GM18907 (cell line): ENCODE results near the gene THAP4.
"Not testable (repeated sequence)": the region's sequence is repeated elsewhere in the genome, so short reads cannot be mapped to it uniquely, and the experiment has no call there.

Source experiments
- ATAC-seq: cut with Tn5 transposase; IDR thresholded peaks from one replicate; pipeline ENCODE4 v1.9.1; 2021; ENCODE audit warnings: mild to moderate bottlenecking, moderate library complexity; ENCODE audit not compliant: unreplicated experiment

THAP4 gene

GRCh38 chr2:241566021-241566420 is 70.9 kb downstream of the THAP4 start:
- ATAC-seq = not testable (repeated sequence)

- ATAC-seq = no peak
These were observed 71.5 kb downstream of the THAP4 start for GRCh38 chr2:241565411-241565810.

- ATAC-seq = no peak
These were observed 72.2 kb downstream of the THAP4 start for GRCh38 chr2:241564596-241565410.

DNA sequence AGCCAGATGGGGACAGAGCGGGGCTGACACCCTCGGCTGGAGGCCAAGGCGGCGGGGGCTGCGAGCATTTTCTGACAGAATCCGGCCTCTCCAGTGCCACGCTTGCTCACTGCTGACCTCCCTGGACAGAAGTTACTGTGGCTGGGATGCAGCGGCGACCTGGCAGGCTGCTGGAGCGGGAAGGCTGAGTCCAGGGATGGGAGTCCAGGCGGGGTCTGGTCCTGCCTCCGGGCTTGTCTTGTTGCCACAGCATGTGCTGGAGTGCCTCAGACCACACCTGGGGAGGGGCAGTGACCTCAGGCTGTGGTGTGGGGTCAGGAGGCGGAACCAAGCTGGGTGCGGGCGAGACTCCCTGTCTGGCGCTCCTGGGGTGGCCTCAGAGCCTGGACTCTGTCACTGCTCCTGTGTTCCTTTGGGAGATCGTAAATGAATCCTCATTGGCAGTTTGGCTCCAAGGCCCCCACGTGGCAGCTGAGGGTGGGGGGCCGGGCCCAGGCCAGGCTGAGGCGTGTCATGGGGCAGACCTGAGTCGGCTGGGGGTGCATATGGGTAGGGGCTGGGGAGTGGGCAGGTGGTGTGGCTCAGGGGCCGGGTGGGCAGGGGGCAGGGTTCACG is 72.9 kb downstream of the THAP4 start:
- ATAC-seq = no peak

DNA sequence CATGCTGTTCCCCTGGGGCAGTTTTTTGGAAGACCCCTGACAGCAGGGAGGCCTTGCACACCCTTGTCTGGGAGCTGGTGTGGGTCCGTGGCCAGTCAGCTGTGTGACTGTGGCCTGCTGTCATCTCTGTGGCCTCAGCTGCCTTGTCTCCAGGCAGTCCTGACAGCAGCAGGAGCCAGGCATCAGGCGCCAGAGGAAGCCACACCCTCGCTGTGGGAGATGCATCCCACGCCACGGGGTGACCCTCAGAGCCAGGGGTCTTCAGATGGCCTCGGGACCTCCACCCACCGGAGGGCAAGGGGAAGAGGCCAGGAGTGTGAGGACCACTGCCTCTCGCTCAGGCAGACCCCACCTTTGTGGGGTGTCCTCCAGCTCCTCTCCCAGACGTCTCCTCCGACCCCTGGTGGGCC is 73.4 kb downstream of the THAP4 start:
- no peak for ATAC-seq

DNA sequence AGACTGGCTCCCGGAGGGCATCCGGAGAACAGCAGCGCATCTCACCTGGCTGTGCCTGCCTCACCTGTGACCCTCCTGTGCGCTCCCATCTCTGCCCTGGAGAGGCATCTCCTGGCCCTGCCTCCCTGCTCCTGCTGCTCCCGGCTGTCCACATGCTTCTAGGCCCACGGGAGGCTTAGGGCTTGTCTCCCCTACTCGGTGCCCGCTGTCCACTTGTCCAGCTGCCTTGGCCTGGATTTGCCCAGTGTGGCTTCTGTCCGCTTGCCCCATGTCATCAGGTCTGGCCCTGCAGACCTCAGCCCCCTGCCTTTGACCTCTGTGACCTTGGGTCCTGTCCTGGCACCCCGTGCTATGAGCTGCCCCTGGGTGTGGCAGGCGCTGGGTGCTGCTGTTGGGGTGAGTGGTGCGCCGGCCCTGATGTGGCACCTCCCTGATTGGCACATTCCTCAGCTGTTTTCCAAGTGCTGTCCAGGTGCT is 73.9 kb downstream of the THAP4 start:
- ATAC-seq = no peak

DNA sequence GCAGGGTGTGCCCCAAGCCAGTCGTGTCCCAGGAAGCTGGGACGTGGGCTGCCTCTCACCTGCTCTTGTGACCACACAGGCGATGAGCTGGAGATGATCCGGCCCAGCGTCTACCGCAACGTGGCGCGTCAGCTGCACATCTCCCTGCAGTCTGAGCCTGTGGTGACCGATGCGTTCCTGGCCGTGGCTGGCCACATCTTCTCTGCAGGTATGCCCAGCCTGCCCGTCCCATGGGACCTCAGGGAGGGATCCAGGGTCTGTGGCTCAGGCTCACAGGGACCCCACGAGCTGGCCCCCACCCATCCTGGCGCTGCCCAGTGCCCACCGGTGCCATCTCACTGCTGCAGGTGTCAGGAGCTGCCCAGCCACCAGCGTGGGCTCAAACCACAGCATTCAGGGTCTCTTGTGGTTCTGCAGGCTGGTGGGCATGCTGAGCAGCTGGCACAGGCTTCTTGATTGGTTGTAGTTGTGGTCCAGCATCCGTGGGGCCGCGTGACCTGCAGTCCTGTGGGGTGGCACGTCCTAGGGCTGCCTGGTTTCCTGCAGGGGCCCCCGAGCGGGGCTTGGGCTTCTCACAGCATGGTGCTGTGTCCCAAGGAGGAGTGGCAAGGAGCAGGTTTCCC is 74.6 kb downstream of the THAP4 start:
- ATAC-seq = no peak

- ATAC-seq = no peak
These were observed 75.1 kb downstream of the THAP4 start for GRCh38 chr2:241561832-241562231.

GRCh38 chr2:241560883-241561474 is 76.0 kb downstream of the THAP4 start:
- no peak for ATAC-seq

- ATAC-seq = no peak
These were observed 76.6 kb downstream of the THAP4 start for GRCh38 chr2:241560162-241560882.

- no peak for ATAC-seq
These were observed 77.4 kb downstream of the THAP4 start for GRCh38 chr2:241559323-241560161.

GRCh38 chr2:241558532-241559322 is 78.2 kb downstream of the THAP4 start, which contains the start of gene BOK:
Gene BOK, plus strand, starts transcription at chr2:241558745. Its CDS starts 739 bp downstream, at chr2:241559484.
- no peak for ATAC-seq

DNA sequence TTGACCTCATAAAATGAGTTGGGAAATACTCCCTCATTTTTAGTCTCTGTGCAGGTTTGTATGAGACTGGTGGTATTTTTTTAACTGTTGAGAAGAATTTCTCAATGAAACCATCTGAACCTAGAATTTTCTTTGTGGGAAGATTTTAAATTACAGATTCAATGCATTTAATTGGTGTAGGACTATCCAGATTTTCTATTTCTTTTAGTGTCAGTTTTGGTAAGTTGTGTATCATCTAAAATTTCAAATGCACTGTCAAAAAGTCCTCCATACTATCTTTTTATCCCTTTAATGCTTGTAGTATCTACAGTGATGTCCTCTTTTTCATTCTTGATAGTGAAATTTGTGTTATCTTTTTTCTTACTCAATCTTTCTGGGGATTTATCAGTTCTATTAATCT is 80.2 kb downstream of the THAP4 start:
- no peak for ATAC-seq

DNA sequence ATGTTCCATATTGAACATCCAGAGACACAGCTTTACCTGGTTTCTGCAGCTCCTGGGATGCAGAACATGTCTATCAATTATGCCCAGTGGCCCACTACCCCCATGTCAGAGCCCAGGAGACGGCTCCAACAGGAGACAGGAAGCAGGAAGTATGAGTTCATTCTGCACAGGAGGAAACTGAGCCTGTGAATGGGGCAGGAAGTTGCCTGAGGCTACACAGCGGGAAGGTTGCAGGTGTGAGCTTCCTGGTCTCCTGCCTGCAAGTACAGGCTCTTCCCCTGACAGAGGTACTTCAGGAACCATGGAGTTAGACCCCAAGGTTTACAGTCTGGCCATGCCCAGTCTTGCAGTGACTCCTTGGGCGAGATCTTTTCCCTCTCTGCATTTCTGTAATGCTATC is 81.2 kb downstream of the THAP4 start:
- no peak for ATAC-seq

- no peak for ATAC-seq
These were observed 82.2 kb downstream of the THAP4 start for GRCh38 chr2:241554610-241555322.

GRCh38 chr2:241553981-241554380 is 83.0 kb downstream of the THAP4 start:
- ATAC-seq = no peak

DNA sequence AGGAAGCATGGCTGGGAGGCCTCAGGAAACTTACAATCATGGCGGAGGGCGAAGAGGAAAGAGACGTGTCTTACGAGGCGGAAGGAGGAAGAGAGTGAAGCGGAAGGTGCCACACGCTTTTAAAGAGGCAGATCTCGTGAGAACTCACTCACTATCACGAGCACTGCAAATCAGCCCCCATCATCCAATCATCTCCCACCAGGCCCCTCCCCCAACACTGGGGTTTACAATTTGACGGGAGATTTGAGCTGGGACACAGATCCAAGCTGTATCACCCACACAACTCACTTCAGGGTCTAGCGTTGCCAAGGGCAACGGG is 83.5 kb downstream of the THAP4 start:
- ATAC-seq = no peak

- no peak for ATAC-seq
These were observed 84.8 kb downstream of the THAP4 start for GRCh38 chr2:241551998-241552737.
